ENCODE results near the gene MTFR2.

The MTFR2 gene

DNA sequence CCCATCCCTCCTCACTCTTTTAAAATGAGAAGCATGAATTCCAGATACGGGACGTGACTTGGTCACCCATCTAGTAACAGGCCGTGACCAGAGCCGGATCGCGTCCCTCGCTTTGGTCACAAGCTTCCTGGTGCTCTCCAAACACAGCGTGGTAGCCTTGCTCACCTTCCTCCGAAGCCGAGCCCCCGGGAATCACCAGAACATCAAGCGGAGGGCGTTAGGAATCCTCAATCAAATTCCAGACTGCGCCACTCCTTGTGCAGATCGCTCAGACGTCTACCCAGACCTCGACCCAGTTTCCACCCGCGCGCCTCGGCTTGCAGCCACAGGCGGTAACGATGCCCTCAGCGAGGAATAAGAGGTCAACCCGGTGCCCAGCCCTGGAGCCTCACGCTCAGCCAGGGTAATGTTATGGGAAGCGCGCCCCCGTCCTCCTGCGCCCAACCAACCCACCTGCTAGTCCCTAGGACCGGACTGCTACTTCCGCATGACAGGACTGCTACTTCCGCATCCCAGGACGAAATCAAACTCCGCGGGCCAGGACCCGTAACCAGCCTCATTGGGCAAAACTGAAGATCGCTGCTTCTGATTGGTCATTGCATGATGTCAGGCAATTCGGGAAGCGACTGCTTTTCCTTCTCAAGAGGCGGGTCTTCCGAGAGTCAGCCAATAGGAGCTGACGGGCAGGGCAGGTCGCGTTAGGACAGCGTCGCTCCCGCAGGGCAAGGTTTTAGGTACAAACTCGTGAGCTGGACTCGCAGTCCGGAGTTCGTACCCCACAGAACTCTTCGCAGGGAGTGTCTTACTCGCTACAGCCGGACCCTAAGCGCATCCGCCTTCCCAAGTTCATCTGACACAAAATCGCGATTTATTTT is at the start of gene MTFR2:
Gene MTFR2 (minus strand): TSS at position 501 of the 875 bp plus-strand sequence. CDS start 1,212 bp downstream, outside the sequence.
- DNase-seq (ENCODE audit: low spot score): peak; percentile 100

DNA sequence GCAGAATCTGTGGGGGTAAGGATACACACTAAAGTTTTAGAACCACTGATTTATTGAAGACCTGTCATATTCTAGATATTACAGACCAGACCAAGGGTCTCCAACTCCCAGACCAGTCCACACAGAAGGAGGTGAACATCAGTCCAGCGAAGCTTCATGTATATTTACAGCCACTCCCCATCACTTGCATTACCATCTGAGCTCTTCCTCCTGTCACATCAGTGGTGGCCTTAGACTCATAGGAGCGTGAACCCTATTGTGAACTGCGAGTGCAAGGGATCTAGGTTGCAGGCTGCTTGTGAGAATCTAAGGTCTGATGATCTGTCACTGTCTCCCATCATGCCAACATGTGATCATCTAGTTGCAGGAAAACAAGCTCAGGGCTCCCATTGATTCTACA is 44.5 kb upstream of the MTFR2 start:
- DNase-seq (ENCODE audit: low spot score): no peak

DNA sequence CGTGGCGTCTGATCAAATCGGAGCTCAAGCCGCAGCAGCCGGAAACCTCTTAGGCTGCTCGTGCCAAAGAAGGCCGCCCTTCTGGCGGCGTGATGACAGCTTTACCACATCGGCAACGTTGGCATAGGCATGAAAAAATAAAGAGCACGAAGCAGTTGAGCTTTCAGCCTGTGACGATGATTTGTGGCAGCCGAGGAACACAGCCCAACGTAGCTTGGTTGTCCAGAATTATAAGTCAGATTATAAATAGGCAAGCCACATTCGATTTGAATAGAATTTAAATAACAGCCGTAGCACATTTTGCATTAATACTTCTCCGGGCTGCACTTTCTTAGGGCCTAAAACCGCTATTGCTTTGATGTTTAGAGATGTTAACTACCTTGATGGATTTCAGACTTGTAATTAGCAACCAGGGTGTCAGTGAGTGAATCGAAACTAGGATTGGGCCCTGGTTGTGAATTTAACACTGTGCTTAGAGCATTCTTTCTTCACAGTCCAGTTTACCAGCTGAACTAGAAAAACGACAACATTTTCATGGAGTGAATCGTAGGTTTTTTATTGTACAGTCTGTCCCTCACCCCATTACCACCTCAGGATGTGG is 40.4 kb upstream of the MTFR2 start:
- DNase-seq (ENCODE audit: low spot score): peak; percentile 94

DNA sequence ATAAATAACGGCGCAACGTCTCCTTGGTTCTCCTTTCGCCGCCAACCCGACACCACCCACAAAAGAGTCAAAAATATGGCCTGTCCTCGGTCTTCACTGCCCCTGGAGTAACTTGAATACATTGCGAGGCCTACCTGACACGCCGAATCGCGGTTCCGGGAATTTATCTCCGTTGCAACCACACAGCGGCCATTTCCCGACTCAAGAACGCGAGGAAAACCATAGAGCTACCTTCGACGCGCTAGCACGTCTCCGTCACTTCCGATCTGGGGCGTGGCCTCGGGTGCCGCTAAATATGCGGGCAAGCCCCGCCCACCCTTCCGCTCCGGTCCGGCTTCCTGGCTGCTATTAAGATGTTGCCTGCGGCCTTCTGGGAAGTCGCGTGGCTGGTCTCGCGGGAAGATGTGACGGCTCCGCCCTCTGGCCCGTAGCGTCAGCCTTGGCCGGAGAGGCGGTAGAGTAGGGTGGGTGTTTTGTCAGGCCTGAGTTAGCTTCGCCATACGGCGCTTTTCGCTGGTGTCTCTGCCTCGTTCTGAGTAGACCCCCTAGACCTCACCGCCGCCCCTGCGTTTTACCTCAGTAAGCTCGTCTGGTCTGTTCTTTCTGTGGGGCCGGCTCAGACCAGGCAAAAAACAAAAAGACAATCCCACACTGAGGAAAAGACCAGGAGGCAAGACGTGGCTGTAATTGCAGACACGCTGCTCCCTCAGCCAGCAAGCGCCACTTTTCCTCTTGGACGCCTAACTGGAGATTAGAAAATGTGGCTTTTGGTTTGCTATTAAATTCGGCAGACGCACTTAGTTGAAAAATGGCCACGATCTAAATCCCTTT is 39.7 kb upstream of the MTFR2 start, which contains the start of gene BCLAF1:
Gene BCLAF1 (minus strand): TSS at position 268 of the 831 bp plus-strand sequence. CDS start 9,980 bp downstream, outside the sequence.
- DNase-seq (ENCODE audit: low spot score): peak; percentile 99

DNA sequence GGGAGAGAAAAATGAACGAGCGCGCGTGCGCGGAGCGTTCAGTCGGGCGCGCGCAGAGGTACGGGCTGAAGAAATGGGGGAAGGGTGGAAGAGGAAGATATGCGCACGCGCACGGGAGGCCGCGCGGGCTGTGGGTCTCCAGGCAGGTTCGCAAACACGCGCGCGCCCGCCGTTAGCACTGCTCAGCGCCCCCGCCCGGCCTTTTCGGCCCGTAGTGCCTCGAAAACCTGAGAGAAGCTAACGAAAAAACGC is 39.1 kb upstream of the MTFR2 start:
- DNase-seq (ENCODE audit: low spot score): peak; percentile 95

DNA sequence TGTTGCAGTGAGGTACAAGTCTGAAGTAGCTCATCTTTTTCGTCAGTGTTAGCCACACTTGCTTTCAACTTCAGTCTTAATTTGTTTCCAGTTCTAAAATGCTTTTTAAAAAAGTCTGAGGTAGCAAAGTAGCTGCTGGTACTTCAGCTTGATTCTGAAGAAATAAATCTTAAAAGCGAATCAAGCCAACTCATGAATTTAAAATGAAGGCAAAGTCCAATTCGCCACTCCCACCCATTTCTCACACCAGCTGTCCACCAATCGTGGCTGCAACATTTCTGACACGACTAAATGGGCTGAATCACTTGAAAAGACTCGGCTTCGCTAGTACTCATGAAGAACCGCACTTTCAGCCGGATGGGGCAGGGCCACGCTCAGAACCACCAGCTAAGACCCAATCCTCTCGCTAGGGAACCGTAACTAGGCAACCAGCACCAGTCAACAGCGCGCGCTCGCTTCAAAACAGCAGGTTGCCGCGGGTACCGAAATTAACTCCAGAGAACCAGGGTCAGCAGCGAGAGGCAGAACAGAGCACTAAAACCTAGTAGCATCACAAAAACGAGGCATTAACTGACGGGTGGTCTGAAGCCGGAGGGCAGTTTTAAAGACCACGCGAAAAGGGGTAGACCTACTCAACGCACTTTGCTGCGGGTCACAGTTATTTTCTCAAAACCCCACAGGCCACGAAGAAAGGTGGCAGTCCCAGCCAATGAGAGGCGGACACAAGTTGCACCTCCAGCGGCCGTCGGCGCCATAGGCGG is 38.6 kb upstream of the MTFR2 start:
- peak; percentile 96 for DNase-seq (ENCODE audit: low spot score)

DNA sequence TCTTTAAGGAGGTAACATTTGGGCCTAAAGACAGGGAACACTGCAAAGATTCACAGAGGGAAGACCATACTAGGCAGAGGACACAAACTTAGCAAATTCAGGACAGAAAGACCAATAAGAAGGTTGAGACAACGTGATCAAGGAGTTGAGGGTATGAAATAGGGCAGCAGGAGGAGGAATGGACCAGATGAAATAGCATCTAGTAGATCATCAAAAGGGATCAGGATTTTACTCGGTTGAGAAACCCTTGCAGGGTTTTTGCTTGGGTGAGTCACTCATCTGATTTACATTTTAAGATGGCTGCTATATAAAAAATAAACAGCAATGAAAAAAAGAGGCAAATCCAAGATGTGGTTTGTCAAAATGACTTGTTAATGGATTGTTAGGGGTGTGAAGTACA is 34.8 kb upstream of the MTFR2 start:
- DNase-seq (ENCODE audit: low spot score): peak; percentile 39

DNA sequence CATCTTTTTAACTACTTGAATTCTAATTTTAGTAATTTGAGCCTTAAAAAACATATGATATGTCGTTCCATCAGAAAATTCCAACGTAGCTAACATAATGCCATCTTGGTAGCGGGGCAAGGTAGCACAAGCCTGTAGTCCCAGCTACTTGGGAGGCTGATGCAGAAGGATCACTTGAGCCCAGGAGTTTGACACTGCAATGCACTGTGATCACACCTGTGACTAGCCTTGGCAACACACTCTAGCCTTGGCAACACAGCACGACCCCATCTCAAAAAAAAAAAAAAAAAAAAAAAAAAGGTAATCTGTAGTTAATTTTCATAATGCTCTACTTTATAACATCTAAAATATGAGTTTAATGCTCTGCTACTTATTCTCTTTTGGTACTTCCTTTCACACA is 32.8 kb upstream of the MTFR2 start:
- DNase-seq (ENCODE audit: low spot score): peak; percentile 5

DNA sequence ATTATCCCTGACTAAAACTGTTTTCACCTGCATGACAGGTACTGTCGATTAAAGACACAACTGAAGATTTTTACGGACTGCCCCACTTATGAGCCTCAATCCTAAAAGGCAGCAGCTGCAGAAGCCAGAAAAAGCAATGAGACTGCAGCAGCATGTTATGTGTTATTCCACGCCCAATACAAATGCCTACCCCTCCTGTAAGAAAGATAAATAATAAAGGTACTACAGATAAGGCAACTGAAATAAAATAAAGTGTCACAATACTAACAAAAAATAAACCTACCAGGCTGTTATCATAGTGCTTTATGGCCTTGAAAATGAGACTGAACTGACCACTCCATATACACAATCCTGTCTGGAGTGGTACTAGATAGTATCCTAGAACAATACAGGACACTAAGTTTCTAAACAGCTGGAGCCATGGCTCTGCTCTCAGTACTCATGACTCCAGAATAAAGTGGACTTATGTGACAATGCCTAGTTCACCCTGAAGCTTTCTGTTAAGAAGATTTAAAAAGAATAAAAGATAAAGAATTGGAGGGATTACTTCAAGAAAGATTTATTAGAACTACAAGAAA is 30.0 kb upstream of the MTFR2 start:
- DNase-seq (ENCODE audit: low spot score): no peak

DNA sequence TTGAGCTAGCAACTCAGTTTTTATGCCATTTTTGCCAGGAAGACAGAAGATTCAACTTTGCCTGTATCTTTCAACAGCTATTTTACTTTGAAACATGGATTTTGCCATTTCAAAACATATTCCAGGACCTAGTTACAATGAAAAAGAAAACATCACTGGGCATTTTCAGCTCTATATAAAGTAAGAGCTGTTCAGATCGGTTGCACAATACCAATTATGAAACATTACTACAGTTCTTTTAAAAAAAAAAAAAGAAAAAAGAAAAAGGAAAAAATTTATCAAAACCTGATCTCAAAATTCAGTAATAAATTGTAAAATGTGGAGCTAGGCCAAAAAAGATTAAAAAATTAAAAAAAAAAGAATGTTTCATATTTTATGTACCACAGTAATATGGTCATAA is 24.0 kb upstream of the MTFR2 start:
- DNase-seq (ENCODE audit: low spot score): no peak

DNA sequence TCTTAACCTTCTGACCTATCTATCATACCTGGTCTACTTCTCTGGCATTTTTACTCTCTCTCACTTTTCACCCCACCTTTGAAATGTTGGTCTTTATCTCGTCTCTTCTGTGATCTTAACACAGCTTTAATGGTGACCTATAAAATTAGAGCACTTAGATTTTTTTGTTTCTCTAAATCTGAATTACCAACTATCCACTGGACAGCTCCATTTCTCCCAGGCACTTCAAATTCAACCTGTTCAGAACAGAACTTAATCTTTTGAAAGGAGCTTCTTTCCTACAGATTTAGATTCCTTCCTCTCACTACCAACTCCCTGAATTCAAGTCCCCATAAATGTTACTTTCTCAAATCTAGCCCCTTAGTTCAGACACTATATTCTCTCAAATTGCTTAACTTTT is 15.0 kb upstream of the MTFR2 start:
- DNase-seq (ENCODE audit: low spot score): no peak

DNA sequence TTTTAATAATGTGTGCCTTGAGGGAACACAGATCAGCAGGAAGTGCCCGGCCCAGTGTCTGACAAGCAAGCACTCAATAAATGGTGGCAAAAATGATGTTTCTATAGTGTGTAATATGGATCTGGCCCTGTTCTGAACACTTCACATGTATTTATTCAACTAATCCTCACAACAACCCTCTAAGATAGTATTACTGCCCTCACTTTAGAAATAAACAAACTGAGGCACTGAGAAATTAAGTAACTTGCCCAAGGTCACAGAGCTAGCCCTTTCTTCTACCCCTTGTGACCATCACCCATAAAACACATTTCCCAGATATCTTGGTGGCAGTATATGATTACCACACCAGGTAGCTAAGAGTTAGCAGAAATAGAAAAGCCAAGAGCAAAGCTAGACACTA is 12.8 kb upstream of the MTFR2 start:
- no peak for DNase-seq (ENCODE audit: low spot score)

DNA sequence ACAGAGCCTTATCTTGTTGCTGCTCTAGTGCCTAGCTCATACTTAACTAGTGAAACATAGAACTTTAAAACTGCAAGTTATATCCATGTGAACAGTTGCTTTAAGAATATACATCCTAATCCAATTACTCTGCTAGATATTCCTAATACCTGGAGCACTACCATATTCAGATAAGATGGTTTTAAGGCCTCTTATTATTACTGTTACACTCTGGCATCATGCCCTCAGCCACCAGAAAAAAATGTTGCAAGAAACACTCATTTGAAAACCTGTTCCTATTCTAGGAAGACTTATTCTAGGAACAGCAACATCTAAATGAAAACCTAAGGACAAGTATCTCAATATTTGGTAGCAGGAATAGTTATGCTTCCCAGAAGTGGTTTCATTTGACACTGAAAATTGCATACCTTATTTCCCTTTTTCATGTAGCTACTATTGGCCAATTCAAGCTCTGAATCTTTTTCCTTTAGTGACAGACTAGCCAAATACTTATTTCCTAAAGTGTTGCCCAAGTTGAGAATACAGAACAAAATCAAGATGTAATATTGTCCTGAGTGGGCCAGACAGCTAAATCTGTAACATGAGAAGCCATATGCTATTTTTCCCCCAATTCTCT is 4.8 kb upstream of the MTFR2 start:
- no peak for DNase-seq (ENCODE audit: low spot score)

DNA sequence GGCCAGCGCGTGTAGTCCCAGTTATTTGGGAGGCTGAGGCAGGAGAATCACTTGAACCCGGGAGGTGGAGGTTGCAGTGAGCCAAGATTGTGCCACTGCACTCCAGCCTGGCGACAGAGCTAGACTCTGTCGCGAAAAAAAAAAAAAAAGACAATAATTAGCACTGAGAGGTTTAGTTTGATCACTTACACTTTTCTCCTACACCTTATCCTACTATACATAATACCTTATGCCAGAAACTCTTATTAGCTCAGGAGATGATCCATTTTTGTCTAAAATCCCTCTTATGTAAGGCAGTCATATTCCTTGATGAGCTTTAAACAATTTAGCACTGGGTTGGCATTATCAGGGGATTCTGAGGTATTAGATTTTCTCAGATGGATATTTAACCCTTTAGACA is 3.6 kb upstream of the MTFR2 start:
- no peak for DNase-seq (ENCODE audit: low spot score)

DNA sequence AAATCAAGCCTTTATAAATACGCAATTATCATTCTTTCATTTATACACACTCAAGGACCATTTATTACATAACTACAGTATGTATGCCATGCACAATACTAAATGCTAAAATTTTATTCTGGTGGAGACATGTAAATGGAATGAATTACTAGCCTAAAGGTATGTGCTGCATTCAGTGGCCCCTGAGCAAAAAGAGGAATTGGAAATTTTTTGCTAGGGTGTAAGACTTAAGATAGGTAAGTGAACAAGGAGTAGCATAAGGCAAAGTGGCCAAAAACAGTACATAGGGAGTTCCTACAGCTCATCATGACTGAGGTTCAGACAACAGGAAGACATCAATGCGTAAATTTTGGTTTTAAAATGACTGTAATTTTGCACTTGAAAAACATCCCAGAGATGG is 2.3 kb upstream of the MTFR2 start:
- peak; percentile 27 for DNase-seq (ENCODE audit: low spot score)

DNA sequence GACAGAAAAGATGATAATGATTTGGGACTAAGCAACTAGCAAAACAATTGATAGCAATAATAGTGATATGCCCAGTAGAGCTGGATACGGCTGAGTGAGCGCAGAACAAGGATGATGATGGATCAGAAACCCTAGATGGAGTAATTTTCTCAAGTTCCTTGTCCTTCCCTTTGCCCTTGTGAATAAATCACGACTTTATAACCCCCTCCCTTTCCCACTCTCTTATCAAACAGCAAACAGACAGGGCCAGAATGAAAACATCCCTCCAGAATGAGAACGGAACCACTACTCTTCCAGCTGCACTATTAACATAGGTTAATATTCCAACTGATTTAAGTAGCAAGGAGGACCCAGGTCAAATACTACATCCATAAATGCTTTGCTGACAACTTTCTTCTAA is 1.3 kb upstream of the MTFR2 start:
- DNase-seq (ENCODE audit: low spot score): no peak

DNA sequence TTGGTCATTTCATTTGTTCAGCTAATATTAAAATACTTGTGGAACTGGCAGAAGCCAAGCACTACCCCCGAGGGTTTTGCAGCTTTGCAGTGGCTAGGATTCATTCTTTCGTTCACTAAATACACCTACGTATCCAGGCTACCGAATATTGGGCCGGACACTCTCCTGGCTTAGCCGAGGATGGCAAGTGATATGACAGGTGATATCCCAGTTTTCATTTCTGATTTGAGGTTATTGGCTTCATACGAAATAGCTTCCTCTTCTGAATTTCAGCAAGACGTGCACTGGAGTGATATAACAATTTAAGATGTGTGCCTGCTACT is 536 bp upstream of the MTFR2 start:
- no peak for DNase-seq (ENCODE audit: low spot score)

DNA sequence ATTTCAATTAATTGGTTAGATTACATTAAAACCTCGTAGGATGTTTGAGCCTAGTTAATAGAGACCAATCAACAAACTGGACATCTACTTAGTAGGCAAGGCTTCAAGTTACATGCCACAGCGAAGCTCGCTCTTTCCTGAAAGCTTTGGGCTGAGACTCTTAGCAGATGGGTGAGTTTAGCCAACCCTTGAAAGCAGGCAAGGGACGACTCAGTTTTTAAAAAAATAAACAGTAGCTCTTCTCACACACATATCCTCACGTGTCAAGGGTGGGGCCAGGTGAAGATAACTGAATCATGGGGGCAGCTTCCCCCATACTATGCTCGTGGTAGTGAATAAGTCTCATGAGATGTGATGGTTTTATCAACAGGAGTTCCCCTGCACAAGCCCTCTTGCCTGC is 775 bp downstream of the MTFR2 start:
- DNase-seq (ENCODE audit: low spot score): no peak

DNA sequence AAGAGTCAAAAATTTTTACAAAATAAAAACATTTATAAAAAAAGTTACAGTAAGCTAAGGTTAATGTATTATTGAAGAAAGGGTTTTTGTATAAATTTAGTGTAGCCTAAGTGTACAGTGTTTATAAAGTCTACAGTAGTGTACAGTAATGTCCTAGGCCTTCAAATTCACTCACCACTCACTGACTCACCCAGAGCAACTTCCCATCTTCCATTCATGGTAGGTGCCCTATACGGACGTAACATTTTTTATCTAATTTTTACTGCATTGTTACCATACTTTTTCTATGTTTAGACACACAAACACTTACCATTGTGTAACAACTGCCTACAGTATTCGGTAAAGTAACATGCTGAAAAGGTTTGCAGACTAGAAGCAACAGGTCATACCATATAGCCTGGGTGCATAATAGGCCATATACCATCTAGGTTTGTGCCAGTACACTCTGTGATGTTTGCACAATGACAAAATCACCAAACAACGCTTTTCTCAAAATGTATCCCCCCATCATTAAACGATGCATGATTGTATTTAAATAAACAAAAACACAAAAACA is 6.0 kb downstream of the MTFR2 start:
- no peak for DNase-seq (ENCODE audit: low spot score)

DNA sequence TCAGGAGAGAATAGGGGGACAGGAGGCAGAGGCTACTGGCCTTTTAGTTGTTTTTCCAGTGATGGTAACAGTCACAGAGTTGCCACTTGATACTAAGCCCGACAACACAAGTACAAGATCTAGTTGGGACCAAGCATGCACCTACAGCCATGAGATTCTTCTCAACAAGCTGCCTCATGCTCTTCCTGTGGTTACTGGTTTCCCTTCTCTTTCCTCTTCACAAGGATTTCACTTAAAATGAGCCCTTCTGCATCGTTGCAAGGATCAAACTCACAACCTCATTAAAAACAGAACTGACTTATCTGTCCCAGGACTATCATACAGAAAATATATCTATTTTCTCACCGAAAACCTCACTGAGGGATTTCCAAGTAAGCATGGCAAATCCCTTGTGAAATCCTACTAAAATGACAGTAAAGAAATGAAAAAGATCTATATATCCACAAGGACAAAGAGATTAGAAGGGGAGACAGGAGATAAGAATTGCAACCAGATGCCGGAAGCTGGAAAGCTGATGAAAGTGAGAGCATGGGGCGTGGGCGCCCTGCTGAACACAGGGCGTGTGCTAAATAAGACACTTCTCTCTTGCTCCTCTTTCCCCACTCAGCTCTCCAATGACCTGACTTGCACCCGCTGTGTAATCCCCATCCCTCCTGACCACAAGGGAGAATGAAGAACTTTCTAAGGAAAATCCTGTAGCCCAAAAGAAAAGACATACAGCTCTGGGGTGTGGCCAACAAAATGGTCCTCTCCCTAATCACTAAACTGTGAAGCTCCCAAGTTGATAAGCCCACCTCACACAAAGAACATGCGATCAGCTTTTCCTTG is 13.4 kb downstream of the MTFR2 start:
- no peak for DNase-seq (ENCODE audit: low spot score)

Measured in NAMALWA (cell line).